HG03558 (cell line): ENCODE results near the gene LRRC63.
"Not testable (repeated sequence)": the region's sequence is repeated elsewhere in the genome, so short reads cannot be mapped to it uniquely, and the experiment has no call there.

Experiments used
- ATAC-seq: cut with Tn5 transposase; IDR thresholded peaks from one replicate; pipeline ENCODE4 v1.9.1; 2021; ENCODE audit warnings: moderate number of reproducible peaks; ENCODE audit not compliant: unreplicated experiment; ENCODE audit errors: extremely low read depth

The LRRC63 gene

DNA sequence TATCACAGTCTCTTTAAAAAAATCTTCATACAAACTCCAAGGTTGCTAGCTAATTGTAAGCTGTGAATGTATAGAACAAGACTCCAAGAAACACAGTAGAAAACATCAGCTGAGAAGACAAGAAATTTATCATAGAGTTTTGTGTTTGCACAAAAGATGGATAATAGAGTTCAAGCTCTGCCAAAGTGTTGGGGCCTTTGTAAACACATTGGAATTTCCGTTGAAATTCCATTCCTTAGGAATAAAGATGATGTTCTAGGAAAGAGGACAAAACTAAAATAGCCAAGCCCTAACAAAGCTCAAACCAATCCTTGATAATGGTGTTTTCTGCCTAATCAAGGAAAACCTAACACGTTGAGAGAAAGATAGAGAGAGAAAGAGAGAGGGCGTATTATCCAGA is 20.6 kb downstream of the LRRC63 start:
- ATAC-seq: no peak

DNA sequence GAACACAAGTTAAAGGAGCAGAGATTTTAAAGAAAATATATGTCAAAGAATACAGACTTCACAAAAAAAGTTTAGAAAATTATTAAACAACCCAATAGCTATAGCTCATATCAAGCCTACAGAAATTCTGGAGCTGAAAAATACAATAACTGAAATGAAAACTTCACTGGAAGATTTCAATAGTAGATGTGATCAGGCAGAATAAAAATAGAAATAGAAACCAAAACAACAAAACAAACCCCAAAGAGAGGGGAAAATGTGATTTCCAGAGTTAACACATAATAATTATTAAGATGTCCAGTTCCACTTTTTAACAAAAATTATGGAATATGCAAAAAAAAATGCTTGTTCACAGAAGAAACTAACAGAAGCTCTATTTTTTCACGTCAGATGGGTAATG is 23.6 kb downstream of the LRRC63 start:
- no peak for ATAC-seq

DNA sequence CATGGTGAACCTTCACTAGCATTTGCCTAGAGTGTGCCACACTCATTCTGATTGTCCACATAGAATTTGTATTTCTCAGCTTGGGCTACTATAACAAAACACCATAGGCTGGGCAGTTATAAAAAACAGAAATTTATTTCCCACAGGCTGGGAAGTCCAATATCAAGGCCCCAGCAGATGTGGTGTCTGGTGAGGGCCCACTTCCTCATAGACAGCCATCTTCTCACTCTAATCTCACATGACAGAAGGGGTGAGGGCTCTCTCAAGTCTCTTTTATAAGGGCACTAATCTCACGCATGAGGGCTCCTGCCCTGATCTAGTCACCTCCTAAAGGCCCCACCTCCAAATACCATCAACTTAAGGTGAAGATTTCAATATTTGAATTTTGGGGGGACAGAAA is 53.6 kb downstream of the LRRC63 start:
- no peak for ATAC-seq

DNA sequence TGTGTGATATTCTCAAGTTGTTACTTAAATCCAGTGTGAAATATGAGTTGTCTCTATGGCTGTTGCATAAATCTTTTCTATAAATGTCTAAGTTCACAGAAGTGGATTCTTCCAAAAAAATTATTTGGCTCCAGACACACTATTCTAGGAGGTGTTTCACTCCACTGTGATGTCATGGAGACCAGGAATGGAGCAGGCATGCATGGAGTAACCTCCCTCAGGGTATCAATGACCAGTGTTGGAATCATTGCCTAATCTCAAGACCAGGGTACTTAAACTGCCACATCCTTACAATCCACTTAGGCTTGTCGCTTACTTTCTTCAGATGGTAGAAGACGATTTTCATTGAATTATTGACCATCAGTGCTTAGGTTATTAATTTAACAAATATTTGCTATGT is 55.4 kb downstream of the LRRC63 start:
- ATAC-seq: no peak

DNA sequence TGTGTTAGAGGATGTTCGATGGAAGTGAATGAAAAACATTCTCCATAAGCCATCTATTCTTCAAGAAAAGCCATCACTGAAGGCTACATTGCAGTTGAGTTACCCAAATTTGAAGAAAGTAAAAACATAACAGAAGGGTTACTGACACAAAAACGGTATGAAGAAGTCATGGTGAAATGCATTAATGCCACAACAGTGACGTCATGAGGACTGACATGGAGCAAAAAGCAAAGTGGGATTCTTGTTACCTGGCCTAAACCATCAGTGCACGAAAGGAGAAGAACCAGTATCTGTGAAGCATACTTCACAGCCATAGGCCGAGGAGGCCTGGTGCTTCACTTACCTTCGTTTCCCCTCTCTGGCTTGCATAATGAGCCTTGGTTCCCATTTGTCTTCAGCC is 58.7 kb downstream of the LRRC63 start:
- ATAC-seq: no peak

DNA sequence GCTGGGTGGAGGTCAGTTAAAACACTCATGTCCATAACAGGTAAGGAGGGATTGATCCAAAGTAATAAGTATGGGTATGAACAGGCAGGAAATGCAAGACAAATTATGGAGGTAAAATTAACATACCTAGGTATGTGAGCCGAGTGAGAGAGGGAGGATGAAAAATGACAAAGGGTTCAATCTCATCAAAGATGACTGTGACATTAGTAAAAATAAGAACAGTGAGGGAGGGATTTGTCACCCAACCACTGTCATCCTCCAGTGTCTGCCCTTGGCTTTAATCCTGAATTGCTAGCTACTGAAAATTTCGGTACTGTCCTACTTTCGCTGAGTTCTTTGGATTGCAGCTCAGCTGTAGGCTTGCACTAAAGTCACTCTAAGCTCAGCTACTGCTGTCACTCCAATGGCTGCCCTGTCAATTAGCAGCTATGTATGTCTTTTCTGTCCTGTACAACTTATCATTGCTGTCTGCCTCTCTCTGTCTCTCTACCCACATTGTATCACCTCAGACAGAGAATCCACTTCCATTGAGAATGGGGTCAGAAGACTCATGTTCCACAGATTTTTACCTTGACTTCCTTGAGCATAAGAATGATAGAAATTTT is 62.5 kb downstream of the LRRC63 start:
- ATAC-seq: no peak

DNA sequence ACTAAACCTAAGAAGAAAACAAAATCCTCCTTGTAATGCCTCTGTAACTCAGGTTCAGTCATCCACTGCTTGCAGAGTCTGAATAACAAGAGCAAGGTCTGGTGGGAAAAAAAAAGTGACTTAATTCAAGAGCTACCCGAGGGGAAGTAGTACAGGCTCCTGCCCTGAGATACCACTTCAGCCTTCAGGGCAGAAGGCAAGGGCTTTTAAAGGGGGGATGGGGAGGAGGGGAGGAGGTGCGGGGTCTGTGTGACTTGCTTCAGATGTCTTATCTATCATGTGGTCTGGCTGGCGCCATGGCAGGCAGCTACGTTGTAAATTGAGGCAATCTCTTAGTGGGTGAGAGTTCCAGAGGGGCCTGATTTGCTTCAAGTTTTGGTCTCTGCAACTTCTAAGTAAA is 66.7 kb downstream of the LRRC63 start:
- ATAC-seq: no peak

DNA sequence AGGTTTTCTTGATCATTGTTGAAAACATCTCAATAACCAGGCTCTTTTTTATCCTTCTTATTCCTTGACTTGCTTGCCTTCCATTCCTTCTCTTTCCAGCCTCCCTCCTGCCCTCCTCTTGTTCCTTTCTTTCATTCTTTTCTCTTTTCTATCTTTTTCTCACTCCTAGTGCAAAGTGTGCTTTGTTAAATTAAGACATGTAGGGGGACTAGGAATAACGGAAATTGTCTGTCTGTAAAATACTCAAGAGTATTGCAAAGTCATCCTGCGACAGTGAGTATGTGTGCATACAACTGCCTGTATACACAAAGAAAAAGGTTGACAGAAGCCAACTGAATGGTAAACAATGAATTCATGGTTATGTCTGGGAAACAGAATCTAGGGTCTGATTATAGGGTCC is 70.1 kb downstream of the LRRC63 start:
- no peak for ATAC-seq

DNA sequence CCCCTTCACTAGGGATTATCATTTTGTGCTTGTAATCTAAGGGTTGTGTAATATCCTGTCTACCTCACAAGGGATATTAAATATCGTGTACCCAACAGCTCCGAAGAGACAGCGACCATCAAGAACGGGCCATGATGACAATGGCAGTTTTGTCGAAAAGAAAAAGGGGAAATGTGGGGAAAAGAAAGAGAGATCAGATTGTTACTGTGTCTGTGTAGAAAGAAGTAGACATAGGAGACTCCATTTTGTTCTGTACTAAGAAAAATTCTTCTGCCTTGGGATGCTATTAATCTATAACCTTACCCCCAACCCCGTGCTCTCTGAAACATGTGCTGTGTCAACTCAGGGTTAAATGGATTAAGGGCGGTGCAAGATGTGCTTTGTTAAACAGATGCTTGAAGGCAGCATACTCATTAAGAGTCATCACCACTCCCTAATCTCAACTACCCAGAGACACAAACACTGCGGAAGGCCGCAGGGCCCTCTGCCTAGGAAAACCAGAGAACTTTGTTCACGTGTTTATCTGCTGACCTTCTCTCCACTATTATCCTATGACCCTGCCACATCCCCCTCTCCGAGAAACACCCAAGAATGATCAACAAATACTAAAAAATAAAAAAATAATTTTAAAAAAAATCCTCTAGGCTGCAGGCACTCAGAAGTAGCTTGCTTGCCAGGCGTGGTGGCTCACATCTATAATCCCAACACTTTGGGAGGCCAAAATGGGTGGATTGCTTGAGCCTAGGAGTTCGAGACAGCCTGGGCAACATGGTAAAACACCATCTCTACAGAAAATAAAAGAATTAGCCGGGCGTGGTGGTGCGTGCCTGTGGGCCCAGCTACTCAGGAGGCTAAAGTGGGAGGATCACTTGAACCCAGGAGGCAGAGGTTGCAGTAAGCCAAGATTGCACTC is 72.4 kb downstream of the LRRC63 start:
- not testable (repeated sequence) for ATAC-seq

DNA sequence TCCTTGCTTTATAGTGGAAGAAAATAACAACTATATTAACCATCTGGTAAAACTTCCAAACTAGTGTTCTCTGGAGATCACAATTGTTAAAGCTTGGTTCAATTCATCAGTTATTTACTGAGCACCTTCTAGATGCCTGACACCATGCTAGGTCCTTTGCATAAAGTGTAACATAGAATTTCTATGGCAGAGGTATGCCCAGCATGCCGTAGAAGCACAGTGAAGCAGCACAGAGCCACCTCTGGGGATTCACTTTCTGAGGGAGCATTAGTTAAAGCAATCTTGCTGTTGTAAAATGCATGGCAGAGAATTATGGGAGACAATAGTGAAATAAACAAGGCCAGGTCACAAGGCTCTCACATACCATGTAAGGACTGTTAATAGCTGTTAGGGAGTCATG is 75.2 kb downstream of the LRRC63 start:
- no peak for ATAC-seq

DNA sequence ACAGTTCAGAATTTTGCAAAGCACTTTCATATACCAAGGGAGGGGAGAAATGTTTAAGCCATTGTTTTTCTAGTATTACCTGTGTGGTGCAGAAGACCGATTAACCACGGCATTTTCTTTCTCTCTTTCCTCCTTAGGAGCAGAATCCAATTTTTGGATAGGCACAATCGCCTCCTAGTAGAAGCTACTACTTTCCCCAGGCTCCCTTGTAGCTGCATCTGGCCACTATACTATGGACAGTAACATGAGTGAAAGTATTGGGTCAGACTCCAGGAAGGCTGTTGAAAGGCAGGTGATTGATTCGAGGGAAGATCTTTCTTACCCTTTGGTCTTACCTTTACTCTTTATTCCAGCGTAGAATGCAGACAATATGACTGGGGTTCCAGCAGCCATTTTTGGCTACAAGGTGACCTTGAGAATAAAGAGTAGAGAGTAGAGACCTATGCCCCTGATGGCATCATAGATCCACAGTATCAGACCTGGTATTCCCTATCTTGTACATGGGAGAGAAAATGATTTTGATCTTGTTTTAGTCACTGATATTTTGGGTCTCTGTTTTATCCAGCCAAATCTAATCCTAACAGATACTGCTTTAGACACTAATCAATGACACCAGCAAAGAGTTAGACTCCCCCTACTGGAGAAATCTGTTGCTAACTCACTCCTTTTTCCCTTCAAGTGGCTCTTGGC is 77.0 kb downstream of the LRRC63 start:
- no peak for ATAC-seq

DNA sequence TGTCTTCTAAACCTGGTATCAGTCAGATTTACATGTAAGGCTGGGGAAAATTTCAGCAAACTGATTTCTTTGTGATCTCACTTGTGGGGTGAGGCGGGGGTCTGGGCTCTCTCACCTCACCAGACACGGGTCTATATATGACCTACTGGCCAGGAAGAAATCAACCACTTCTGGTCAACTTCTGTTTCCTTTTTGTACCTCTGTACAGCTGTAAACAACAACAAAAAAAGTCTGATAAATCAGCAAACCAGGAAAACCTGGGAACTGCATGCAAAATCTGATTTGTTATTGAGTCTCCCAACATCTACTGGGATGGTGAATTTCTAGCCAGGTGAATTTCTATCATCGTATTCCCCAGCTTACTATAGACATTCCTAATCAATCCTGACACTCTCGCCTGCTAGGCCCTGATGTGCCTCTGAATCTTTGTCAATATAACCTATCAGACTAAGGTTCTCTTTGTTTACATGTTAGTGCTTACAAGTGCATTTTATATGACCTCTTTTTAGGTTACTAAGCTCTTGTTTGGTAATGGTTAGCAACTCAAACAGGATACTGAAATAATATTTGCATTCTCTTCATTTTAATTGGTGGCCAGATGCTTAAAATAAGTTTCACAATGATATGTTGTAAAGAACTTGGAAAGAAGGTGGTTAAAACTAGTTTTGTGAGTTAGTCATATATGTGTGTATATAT is 77.7 kb downstream of the LRRC63 start:
- no peak for ATAC-seq

DNA sequence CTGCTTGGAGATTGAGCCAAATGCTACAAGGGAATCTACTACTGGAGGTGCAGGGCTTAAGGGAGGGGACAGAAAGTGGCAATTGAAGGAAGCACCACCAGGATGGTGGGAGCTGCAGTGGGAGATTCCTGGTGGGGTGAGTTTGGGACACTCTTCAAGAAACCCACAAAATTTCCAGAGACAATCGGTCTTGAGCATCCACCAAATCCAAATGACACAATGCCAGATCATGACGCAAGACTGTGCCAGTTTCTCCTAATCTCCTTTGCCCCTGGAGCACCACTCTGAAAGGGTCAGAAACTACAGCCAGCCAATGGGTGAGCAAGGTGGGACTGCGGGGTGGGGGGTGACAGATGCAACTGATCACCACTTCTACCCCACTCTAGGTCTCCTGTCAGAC is 78.7 kb downstream of the LRRC63 start:
- ATAC-seq: no peak

DNA sequence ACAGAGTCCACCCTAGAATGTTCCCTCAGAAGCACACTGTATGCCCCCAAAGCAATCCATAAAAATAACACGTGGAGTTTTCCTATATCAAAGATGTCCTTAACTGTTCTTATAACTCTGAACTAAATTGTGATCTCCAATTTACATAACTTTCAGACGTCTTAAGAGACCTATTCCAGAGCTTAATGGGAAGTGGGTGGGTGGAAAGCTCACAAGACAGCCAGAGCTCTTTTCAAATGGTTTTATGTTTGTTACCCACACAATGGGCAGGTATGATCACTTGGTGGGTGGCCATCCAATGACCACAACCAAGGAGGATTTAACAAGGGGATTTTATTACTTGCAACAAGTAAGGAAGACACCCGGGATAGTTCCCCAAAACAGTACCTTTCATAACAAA is 81.7 kb downstream of the LRRC63 start:
- no peak for ATAC-seq

DNA sequence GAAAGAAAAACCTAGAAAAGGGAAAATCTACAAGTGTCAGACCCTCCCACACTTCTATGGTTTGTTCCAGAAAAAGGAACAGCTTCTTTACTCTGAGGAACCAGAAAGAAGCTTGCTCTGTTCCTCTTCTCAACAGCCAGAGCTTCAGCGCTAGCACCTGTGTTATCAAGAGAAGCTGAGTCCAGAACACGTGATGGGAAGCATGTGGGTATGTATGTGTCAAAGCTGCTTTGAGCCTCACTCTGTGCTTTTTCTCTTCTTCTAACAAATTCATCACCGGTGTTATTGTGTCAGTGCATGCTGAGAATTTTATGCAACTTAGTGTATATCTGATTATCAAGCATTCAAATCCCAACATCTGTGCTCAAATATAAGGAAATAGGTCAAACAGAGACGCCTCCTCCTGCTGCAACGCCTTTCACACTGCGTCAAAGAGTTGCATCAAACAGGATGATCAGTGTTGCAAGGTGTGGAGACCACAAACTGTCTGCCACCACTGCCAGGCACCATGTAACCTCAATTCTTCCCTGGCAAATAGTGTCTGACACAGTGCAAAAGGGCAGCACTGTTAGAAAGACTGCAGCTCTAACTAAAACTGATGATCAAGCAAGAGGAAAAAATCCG is 83.9 kb downstream of the LRRC63 start:
- ATAC-seq: no peak

DNA sequence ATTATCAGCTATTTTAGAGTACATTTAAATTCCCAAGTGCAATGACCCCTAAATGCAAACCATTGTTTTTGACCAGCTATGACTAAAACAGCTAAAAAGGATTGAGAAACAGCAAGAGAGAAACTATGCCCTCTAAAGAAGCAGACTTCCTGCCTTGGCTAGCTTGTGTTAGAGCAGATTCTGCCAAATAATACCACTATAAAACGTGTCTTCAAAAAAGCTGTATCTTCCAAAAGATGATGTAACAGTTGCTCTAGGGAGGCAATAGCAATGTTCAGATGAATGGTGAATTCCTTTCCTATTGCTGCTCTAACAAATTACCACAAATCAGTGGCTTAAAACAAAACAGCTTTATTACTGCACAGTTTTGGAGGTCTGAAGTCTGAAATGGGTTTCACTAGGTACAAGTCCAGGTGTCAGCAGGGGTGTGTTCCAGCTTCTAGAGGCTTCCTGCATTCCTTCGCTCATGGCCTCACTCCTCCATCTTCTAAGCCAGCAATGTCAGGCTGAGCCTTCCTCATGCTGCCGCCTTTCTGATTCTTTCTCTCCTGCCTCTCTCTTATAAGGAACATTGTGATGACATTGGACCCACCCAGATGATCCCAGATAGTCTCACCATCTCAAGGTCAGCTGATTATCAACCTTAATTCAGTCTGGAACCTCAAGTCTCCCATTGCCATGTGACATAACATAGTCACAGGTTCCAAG is 84.5 kb downstream of the LRRC63 start:
- no peak for ATAC-seq

DNA sequence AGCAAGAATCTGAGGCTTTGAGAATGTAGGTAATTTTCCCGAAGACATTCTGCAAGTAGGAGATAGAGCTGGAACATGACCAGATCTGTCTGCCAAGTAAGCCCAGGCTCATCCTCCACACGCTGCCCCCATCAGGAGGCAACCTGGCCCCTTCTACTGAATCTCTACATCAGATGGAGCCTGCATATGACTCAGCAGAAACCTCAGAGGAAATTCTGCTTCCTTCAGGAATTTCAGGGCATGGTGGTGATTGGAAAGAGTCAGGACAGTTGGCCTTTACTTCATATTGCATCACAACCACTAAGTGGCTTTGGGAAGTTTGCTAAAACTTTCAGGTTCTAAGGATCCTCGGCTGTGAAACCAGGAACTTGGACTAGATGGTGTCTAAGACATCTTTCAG is 85.2 kb downstream of the LRRC63 start:
- ATAC-seq: no peak

DNA sequence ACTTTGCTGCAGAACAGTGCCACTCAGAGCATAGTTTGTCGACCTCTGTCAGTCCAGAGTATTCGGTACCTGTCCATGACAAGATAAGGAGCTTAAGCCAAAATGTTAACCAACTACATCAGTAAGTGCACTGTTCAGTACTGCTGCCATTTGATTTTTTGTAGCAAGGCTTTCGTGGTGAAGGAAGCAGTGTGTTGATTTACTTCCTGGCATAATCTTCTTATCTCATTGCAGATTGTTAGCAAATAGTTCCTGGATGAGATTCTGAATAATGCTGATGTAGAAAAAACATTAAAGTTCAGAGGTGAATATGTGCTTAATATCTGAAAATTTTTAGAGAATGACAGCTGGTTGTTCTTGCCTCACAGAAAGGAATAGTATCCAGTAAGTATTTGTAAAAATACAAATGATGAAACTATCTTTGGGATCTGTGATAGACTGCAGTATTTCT is 85.7 kb downstream of the LRRC63 start:
- ATAC-seq: no peak

DNA sequence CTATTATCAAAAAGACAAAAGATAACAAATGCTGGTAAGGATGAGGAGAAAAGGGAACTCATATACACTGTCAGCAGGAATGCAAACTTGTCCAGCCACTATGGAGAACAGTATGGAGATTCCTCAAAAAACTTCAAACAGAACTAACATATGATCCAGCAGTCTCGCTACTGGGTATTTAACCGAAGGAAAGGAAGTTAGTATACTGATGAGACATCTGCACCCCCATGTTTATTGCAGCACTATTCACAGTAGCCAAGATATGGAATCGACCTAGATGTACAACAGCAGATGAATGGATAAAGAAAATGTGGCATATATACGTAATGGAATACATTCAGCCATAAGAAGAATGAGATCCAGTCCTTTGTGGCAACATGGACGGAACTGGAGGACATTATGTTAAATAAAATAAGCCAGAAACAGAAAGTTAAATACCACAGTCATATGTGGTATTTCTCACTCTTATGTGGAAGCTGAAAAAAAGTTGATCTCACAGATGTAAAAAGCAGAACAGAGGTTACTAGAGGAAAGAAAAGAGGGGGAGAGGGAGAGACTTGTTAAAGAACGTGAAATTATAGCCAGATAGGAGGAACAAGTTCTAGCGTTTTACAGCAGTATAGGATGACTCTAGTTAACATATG is 92.1 kb downstream of the LRRC63 start:
- ATAC-seq: no peak
